ENCODE measurements around the gene SCAF8.

Gene SCAF8

DNA sequence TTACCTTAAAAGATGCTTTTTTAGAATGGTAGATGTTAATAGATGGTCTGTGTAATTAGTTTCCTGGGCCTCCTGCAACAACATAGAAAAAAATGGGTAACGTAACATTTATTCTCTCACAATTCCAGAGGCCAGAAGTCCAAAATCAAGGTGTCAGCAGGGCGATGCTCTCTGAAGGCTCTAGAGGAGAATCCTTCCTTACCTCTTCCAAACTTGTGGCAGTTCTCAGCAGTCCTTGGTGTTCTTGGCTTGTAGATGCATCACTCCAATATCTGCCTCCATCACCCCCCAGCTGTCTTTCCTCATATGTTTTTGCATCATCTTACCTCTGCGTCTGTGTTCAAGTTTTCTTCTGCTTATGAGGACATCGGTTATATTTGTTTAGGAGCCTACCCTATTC lies 107.9 kb downstream of the SCAF8 start:
- DNase-seq: no peak

DNA sequence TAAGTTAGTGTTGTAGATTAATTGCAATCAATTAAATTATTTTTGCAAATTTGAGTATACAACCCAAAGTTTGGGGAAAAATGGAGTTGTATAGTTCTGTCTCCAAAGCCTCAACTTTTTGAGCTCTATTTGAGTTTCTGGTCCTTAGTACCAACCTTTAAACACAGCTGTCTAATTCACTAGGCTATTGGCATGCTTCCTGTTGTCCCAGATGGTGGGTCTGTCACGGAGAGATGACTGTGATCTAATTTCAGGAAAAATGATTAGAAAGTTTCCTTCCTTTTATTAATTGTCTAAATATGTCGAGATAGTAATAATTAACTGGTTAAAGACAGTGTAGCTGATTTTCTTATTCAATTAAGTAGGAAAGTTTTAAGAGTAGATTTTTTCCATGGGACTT lies 109.6 kb downstream of the SCAF8 start:
- DNase-seq: no peak

DNA sequence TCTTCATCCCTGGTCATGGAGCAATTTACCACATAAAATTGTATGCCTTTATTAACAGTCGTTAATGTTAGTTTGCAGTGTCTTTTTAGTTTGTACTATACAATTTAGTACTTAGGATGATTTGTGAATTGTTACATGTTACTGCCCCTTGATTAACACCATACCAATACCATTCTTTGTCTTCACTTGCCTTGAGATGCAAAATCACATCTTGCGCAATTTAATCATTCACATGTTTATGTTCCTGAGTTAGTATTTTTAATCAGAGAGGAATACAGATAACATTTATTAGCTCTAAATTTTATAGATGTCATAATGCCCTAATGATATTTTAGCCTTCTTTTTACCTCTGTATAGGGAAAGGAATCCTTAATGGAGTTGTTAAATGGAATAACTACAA lies 114.1 kb downstream of the SCAF8 start:
- no peak for DNase-seq

DNA sequence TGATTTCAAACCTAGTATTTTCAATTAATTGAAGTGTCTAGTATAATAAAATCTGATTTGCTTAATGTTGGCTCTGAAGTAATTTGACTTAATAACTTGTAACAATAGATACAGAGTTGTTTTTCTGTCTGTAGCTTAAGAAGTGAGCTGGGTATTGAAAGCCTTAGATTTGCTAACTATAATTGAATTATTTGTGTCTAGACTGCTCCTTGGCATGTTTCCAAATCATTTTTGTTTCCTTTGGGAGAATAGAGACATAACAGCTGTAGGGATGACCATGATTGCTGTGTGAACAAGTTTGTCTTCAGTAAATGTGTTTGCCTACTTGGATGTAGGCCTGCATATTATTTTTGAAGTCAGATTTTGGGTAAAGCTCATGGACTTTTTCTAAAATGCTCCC lies 115.4 kb downstream of the SCAF8 start:
- DNase-seq: no peak

DNA sequence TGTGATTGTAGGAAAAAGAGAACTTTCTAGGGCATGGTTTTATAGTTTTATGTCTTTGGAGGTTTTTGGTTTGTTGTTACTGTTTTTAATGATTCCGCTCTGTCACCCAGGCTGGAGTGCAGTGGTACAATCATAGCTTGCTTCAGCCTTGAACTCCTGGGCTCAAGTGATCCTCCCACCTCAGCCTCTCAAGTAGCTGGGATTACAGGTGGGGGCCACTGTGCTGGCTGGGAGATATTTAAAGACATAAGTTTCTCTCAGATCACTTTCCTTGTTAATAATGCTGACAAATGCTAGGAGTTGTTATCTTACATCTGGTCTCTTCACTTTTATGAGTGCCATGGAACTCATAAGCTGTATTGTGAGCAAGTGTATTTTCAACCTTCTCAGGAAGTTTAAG lies 116.3 kb downstream of the SCAF8 start:
- DNase-seq: no peak

DNA sequence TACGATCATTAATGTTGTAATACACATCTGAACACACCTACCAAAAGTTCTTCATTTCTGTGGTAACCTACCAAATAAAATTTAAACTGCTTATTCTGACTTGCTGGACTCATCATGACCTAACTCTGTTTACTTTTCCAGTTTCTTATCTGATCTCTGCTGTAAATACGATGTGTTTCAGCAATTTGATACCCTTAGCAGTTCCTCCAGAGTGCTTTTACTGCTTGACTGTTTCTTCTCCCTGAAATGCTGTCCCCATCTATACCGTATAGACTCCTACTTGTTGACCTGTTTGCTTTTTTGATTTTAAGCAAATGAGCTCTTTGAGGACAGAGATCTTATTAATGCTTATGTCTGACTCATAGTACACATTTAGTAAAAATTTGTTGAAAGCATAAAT lies 119.5 kb downstream of the SCAF8 start:
- DNase-seq: no peak

DNA sequence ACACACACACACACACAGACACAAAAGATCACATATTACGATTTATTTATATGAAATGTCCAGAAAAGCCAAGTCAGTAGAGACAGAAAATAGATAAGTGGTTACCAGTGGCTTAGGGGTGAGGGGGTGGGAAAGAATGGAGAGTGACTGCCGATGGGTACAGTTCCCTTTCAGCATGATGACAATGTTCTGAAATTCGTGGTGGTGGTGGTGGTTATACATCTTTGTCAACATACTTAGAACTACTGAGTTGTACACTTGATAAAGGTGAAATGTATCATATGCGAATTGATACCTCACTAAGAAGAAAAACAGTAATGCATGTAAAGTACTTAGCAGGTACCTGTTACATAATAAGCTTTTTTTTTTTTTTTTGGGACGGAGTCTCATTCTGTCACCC lies 124.3 kb downstream of the SCAF8 start:
- DNase-seq: no peak

DNA sequence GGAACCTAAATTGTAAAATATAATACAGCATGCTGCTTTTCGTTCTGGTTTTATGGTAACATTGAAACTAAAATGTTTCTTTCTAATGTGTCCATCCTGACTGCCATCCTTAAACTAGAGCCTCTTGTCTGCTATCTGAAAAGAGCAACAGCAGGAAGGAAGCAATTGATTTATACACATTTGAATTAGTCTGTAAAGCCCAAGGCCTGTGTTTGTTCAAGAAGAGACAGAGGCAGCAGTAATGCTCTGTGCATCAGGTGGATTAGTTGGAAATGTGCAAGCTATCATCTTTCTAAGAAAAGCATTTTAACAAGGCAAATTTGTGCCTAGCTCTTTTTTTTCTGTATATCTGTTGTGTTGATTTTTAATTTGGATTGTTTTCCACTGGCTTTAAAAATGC lies 128.6 kb downstream of the SCAF8 start:
- no peak for DNase-seq

DNA sequence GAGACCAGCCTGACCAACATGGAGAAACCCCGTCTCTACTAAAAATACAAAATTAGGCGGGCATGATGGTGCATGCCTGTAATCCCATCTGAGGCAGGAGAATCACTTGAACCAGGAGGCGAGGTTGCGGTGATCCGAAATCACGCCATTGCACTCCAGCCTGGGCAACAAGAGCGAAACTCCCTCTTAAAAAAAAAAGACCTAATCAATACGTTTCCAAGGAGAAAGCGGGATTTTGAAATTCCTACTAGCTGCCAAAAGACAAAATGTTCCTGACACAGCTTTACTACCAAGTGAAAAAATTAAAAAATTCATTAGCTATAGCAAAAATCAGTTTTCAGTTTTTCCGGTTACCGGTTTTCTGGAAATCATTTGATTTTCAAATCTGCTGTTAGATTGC lies 129.3 kb downstream of the SCAF8 start:
- no peak for DNase-seq

DNA sequence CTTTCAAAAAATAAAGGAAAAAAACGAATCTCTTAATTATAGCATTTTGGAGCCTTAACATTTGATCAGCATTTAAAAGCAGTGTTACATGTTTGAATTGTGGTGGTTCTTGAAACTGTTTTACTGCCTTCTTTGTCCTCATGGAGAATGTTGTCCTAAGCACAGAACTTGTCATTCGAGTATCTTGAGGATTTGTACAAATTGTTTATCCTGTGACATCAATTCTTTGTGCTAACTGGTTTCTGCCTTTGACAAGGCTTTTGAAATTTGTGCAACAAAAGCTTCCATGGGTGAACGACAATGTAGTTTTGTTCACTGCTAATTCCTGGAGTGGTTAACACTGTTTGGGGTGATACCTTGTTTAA lies 130.8 kb downstream of the SCAF8 start:
- no peak for DNase-seq

DNA sequence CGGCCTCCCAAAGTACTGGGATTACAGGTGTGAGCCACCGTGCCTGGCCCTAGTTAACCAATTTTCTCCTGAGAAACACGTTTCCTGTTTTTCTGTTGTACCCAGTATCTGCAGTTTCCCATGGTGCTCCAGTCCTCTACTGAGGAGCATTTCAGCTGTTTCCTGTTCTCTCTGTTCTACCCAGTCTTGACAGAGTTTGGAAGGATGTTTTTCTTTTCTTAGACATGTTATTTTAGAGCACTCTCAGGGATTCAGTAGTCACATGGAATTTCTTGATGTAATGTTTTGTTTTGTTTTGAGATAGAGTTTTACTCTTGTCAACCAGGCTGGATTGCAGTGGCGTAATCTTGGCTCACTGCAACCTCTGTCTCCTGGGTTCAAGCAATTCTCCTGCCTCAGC lies 132.1 kb downstream of the SCAF8 start:
- DNase-seq: no peak

DNA sequence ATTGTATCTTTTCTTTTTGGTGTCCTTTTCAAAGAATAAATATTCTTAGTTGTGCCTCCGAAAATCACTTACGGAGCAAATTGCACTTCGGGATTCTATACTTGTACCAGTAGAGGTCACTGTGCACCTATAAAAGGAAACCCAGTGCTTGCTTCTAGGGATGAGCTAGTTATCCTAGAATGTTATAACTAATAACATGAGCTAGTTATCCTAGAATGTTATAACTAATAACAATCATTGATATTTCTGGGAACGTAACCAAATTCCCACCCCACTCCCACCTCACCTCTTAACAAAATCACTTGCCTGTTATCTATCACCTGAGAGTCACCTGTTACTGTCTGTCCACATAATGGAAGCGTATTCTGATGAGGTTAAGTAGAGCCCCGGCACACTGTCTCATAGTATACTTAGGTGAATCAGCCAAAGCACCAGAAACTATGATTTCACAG lies 135.0 kb downstream of the SCAF8 start:
- DNase-seq: peak; percentile 68

DNA sequence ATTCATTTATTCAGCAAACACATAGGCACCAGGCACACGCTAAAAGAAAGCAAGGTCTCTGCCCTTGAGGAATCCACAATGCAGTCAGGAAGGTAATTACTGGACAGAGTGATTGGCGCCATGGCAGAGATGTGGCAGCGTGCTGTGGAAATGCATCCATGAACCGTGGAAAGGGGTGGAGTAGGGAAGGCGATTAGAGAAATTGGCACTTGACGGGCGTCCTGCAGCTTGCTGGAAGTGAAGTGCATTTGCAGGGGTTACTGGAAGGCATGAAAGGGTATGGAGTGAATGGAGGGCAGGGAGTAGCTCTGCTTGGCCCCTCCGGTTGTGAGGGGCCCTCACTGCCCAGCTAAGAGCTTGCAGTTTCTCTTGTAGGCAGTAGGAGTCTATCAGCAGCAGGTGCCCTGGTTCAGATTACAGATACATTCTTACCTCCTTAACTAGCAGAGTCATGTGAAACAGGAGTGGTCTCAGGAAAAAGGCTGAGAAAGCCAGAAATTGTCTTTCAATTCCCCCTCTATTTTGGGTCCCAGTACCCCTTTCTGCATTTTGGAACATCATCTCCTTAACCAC lies 139.4 kb downstream of the SCAF8 start:
- no peak for DNase-seq

DNA sequence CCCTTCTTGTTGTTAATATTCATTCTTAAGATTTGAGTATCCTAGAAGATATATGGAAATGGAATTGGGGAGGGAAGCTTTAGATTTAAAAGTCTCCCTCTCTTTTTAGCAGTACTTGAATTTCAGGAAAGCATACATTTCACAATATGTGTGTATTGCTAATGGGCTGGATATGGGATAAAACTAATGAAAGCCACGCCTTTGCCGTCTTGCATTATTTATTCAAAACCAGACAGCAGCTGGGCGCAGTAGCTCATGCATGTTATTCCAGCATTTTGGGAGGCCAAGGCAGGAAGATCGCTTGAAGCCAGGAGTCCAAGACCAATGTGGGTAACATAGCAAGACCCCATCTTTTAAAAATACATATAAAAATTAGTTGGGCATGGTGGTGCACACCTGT lies 140.3 kb downstream of the SCAF8 start:
- DNase-seq: no peak

DNA sequence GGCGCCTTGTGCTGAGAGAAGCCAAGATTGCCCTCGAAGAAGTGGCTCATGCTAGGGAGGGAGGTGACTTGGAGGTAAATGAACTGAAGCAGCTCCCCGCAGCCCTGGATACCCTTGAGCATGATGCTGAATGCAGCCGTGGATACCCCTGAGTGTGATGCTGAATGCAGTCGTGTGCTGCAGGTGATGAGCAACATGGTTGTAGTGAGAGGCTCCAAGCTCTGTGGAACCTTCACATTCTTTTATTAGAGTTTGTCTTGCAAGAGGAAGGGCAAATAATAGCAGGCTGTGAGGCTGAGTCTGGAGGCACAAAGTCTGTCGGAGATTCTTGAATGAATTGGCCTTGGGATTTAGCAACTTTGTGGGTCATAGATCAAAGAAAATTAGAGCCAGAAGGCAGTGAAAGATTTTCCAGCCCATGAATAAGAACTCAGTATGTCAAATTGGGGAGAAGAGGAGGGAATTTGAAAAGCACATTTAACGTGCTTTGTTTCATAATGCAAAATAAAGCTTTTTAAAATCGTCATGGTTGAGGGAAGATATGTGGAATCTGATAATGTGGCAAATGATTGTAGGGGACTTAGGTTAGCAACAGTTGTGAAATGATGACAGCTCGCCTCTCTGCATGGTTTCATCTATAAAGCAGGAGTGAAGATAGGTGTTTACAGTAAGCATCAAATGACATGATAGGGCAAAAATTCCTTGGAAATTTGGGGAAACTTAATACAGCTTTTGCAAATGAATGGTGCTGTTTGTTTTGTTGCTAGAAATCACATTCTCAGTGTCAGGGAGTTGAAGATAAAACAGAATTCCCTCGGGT lies 141.8 kb downstream of the SCAF8 start:
- no peak for DNase-seq

DNA sequence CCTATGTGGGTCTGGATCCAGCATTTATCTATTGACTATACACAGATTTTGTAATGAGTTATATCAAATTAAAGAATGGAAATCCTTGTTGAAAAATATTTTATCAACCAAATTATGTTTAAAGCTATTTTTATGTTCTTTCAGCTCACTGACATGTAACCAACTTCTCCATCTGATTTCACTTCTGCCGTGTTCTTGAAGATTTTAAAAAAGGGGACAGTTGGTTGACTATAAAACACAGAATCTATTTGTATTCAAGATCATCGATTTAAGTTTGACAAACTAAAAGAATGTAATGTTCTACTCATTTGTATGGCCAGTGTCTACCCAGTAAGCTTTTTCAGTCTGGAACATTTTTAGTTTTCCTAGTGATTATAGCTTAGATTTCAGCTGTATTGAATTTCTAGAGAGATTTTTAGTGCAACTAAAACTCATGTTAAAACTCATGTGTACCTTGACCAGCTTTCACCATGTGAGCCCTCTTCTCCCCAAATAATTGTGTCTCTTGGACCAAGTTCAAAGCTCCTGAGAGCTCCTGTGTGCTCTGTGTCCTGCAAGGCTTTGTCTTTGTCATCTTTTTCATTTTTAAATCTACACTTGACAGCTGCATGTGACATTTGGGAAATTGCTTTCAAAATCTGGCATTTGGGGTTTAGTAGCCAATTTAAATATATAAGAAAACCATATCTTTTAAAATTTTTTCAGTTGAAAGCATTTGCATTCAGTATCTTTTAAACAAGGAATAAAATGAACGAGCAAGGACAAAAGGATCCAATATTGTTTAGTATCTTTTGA lies 143.5 kb downstream of the SCAF8 start:
- DNase-seq: no peak

DNA sequence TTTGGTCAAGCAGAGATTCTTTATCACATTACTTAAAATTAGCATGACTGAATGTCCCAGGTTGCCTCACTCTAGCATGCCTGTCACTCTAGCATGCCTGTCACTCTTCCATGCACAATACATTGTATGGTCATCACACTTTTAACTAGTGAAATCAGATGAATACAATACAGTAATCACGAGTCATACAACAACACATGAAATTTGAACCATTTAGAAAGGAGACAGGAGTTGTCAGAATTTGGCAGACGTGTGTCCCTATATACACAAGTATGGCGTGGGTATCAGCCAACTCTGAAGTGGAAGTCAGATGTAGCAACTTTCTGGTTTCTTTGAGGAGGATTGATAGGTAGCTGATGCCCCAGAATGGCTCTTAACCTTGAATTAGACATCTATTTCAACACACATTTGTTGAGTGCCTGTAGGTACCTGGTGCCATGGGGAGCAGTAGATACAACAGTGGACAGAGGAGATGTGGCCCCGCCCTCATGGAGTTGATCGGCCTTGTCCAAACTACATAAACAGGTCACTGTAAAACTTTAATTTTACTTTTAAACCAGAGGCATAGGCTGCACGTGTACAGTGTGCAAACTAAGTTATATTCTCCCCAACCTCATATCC lies 145.8 kb downstream of the SCAF8 start:
- DNase-seq: no peak

DNA sequence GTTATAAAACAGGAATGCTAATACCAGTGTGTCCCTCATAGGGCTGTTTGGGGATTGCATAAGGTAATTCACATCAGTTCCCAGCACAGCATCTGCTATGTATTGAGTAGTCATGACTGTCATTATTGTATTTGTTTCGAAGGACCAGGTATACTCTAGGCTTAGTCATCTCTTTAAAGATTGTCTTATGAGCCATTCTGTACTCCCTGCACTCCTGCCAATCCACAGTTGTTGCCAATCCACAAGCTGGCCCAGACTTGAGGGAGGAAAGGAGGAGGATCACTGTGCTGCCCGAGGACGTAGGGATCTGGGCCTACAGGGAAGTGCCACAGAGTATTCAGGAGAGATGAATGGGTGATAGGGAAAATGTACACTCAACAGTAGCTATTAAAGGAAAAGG lies 148.9 kb downstream of the SCAF8 start:
- no peak for DNase-seq
